PC-3 (cell line): ENCODE data around the gene GHRL.

Experiments used
- EZH2 ChIP-seq: fragments of 300-600 bp; sonication (generic); IDR thresholded peaks from one replicate; pipeline ENCODE4 v1.6.1; 2017; ENCODE audit warnings: antibody characterized with exemption, mild to moderate bottlenecking, low read length; ENCODE audit not compliant: unreplicated experiment
- TF ChIP-seq, protein P1 (sequence below): fragments of 300-600 bp; sonication (generic); conservative IDR thresholded peaks from 2 replicates; pipeline ENCODE4 v1.5.1; 2017; ENCODE audit warnings: antibody characterized with exemption, low read depth, mild to moderate bottlenecking, low read length

DNA sequence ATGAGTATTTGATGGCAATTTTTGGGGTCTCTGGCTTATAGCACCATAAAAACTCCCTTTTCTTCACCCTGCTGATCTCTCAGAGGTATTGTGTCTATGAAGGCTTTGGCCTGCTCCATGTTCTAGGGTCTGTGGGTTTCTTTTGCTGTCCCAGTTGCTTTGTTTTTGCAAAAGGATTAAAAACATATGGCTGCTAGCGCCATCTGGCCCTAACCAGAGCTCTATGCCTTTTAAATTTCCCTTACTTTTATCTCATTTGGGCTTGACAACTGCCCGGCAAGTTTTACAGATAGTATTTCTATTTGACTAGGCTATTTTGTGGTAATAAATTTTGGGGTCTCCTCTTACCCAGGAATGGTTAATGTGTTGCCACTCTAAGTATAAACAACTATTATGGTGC is 6.4 kb upstream of the GHRL start:
- TF ChIP-seq, protein P1, sequence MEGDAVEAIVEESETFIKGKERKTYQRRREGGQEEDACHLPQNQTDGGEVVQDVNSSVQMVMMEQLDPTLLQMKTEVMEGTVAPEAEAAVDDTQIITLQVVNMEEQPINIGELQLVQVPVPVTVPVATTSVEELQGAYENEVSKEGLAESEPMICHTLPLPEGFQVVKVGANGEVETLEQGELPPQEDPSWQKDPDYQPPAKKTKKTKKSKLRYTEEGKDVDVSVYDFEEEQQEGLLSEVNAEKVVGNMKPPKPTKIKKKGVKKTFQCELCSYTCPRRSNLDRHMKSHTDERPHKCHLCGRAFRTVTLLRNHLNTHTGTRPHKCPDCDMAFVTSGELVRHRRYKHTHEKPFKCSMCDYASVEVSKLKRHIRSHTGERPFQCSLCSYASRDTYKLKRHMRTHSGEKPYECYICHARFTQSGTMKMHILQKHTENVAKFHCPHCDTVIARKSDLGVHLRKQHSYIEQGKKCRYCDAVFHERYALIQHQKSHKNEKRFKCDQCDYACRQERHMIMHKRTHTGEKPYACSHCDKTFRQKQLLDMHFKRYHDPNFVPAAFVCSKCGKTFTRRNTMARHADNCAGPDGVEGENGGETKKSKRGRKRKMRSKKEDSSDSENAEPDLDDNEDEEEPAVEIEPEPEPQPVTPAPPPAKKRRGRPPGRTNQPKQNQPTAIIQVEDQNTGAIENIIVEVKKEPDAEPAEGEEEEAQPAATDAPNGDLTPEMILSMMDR: peak; percentile 32; the same call in 1 of the 2 replicates
- TF ChIP-seq EZH2: no peak
